HepG2 (cell line): ENCODE results near the gene ISG20. TPM values are rescaled to one million over a fixed set of nuclear protein-coding genes. Genes with fewer than 3 reads are reported as not detected.

Experiments used
- ATAC-seq: fragments of 200-7000 bp; cut with Tn5 transposase; 3 replicates; pipeline ENCODE4 v1.9.1; 2020; ENCODE audit warnings: mild to moderate bottlenecking, moderate library complexity
- Bru-seq: library from RNA; stranded (reverse); fragments of 400-500 nt; gene quantifications from one replicate; lab custom pipeline; 2021; lab: Mats Ljungman, UMichigan
- BruChase-seq, 2 experiments: library from RNA; stranded (reverse); fragments of 400-500 nt; gene quantifications; one replicate each; lab custom pipeline; 2021; lab: Mats Ljungman, UMichigan
- BruUV-seq: library from RNA; stranded (reverse); fragments of 400-500 nt; replicated peaks from 2 replicates; lab custom pipeline; 2021; lab: Mats Ljungman, UMichigan
- CTCF ChIA-PET: fragments of 300-600 bp; formaldehyde crosslinking; extraction: SDS; loops from one replicate; lab custom pipeline; 2021; ENCODE audit warnings: low total read pairs, inconsistent platforms, low intra/inter-chr PET ratio; lab: Yijun Ruan, JAX
- POLR2A ChIA-PET: fragments of 350-600 bp; sonication (Branson Sonifier 250); formaldehyde crosslinking; loops from one replicate; lab custom pipeline; 2020; ENCODE audit warnings: antibody characterized with exemption, inconsistent platforms; lab: Yijun Ruan, JAX
- DNase-seq: peaks from one replicate; pipeline ENCODE4 v3.0.0-alpha.2; 2015; ENCODE audit warnings: low spot score
- FAIRE-seq: peaks from 3 replicates; lab custom pipeline; 2011; peaks lifted over from hg19 to GRCh38; lab: Jason Lieb, UNC
- H2AFZ ChIP-seq: one replicate; pipeline ENCODE4 v1.6.1; 2011; ENCODE audit warnings: low read length, inconsistent platforms
- H3K27ac ChIP-seq: fragments of 300-600 bp; 3 replicates; pipeline ENCODE4 v1.8.0; 2011; ENCODE audit warnings: mixed run types, mild to moderate bottlenecking, mixed read lengths, low read length, inconsistent platforms; ENCODE audit not compliant: insufficient read depth; ENCODE audit errors: extremely low read length
- H3K27me3 ChIP-seq, 2 experiments: fragments of 200-600 bp in 1 of 2; 2 replicates in 1 of 2; 3 replicates in 1 of 2; pipeline versions ENCODE4 v1.6.0 to v1.8.0; 2011; ENCODE audit warnings: low read length in 2 of 2, mild to moderate bottlenecking in 2 of 2, moderate library complexity in 2 of 2, inconsistent platforms in 1 of 2; ENCODE audit not compliant: insufficient read depth in 2 of 2, control insufficient read depth in 1 of 2
- H3K36me3 ChIP-seq, 2 experiments: fragments of 200-600 bp in 1 of 2; replicated peaks in 1 of 2; 2 replicates in 1 of 2; 3 replicates in 1 of 2; pipeline versions ENCODE4 v1.5.1 to v1.8.0; 2011; ENCODE audit warnings: low read length in 2 of 2, inconsistent platforms in 1 of 2; ENCODE audit not compliant: insufficient read depth in 2 of 2, control insufficient read depth in 1 of 2
- H3K4me1 ChIP-seq: 2 replicates; pipeline ENCODE4 v1.5.1; 2012; ENCODE audit warnings: low read length, inconsistent platforms; ENCODE audit not compliant: insufficient read depth
- H3K4me2 ChIP-seq: 2 replicates; pipeline ENCODE4 v1.6.0; 2011; ENCODE audit warnings: low read depth, low read length, inconsistent platforms
- H3K4me3 ChIP-seq, 3 experiments: fragments of 200-600 bp in 1 of 3; sonication (generic), shearing (Covaris generic) in 1 of 3; replicated peaks in 1 of 3; 2 replicates each; pipeline ENCODE4 v1.5.1; 2011 to 2016; ENCODE audit warnings: low read length in 3 of 3, inconsistent platforms in 2 of 3, low read depth in 2 of 3, mild to moderate bottlenecking in 2 of 3, control low read depth in 1 of 3, mixed read lengths in 1 of 3; ENCODE audit not compliant: insufficient read depth in 1 of 3
- H3K79me2 ChIP-seq: one replicate; pipeline ENCODE4 v1.6.1; 2011; ENCODE audit warnings: low read length, inconsistent platforms; ENCODE audit not compliant: insufficient read depth
- H3K9ac ChIP-seq: 2 replicates; pipeline ENCODE4 v1.6.0; 2011; ENCODE audit warnings: mild to moderate bottlenecking, low read depth, low read length, inconsistent platforms; ENCODE audit not compliant: insufficient read depth
- H3K9me3 ChIP-seq: 2 replicates; pipeline ENCODE4 v1.5.1; 2012; ENCODE audit warnings: mild to moderate bottlenecking, low read length
- H4K20me1 ChIP-seq: 2 replicates; pipeline ENCODE4 v1.6.0; 2011; ENCODE audit warnings: inconsistent platforms, mild to moderate bottlenecking, low read length, moderate library complexity; ENCODE audit not compliant: insufficient read depth
- ARNT2 ChIP-seq: sonication (generic); formaldehyde crosslinking; IDR thresholded peaks from 2 replicates; pipeline ENCODE4 v1.8.0; 2022; ENCODE audit warnings: mild to moderate bottlenecking, low read depth, missing genetic modification reagents, moderate library complexity
- CBFB ChIP-seq: sonication (generic); formaldehyde crosslinking; IDR thresholded peaks from 2 replicates; pipeline ENCODE4 v1.4.0; 2020; ENCODE audit warnings: missing genetic modification reagents
- CCAR2 ChIP-seq: fragments of 200-400 bp; formaldehyde crosslinking; optimal IDR thresholded peaks from 2 replicates; pipeline ENCODE3; 2018; ENCODE audit warnings: low read depth, mild to moderate bottlenecking, low read length, moderate library complexity
- CREBL2 ChIP-seq: sonication (generic); formaldehyde crosslinking; IDR thresholded peaks from 2 replicates; pipeline ENCODE4 v1.8.1; 2023; ENCODE audit warnings: missing genetic modification reagents, mild to moderate bottlenecking, borderline replicate concordance
- SALL2 ChIP-seq: sonication (generic); formaldehyde crosslinking; IDR thresholded peaks from 2 replicates; pipeline ENCODE4 v1.8.1; 2023; ENCODE audit warnings: mild to moderate bottlenecking, missing genetic modification reagents, inconsistent platforms
- SMAD3 ChIP-seq: sonication (generic); formaldehyde crosslinking; IDR thresholded peaks from 2 replicates; pipeline ENCODE4 v1.4.0; 2020; ENCODE audit warnings: missing genetic modification reagents
- TFDP1 ChIP-seq: IDR thresholded peaks from 2 replicates; pipeline ENCODE4 v1.6.1; 2016; ENCODE audit warnings: missing compliant biosample characterization, missing genetic modification reagents, borderline replicate concordance
- ZBTB38 ChIP-seq: sonication (generic); formaldehyde crosslinking; IDR thresholded peaks from 2 replicates; pipeline ENCODE4 v1.5.1; 2020; ENCODE audit warnings: mild to moderate bottlenecking, missing genetic modification reagents
- ZFP1 ChIP-seq: IDR thresholded peaks from 2 replicates; pipeline ENCODE4 v1.6.1; 2016
- ZFYVE20 ChIP-seq: sonication (generic); formaldehyde crosslinking; IDR thresholded peaks from 2 replicates; pipeline ENCODE4 v1.8.0; 2023; ENCODE audit warnings: low read depth, mild to moderate bottlenecking, moderate library complexity, missing genetic modification reagents, borderline replicate concordance
- ZNF770 ChIP-seq: sonication (generic); formaldehyde crosslinking; IDR thresholded peaks from 2 replicates; pipeline ENCODE4 v1.5.0; 2020; ENCODE audit warnings: mild to moderate bottlenecking, missing genetic modification reagents
- ZNF772 ChIP-seq: sonication (generic); formaldehyde crosslinking; IDR thresholded peaks from 2 replicates; pipeline ENCODE4 v1.5.0; 2020; ENCODE audit warnings: mild to moderate bottlenecking, missing genetic modification reagents
- ZSCAN25 ChIP-seq: sonication (generic); formaldehyde crosslinking; IDR thresholded peaks from 2 replicates; pipeline ENCODE4 v1.8.0; 2022; ENCODE audit warnings: mild to moderate bottlenecking, missing genetic modification reagents
- WGBS: methylation state at CpG from one replicate; pipeline ENCODE4 v1.1.6; 2017; ENCODE audit warnings: low lambda C conversion rate; 5-methylcytosine and 5-hydroxymethylcytosine counted together
- in situ Hi-C: cut with HindIII; loops from 2 replicates; pipeline ENCODE4 v1.10.0; 2017; ENCODE audit warnings: low pct_unique_long_range_greater_than_20kb; ENCODE audit not compliant: extremely low pct_ligation_motif_present
- intact Hi-C: fragments of 100-400 bp; cut with micrococcal nuclease; formaldehyde crosslinking; loops from one replicate; pipeline ENCODE4 v1.10.0; 2022; ENCODE audit not compliant: unreplicated experiment
- long read RNA-seq, 2 experiments: library from RNA in 1 of 2; library from polyadenylated mRNA in 1 of 2; stranded (forward) in 1 of 2; unstranded in 1 of 2; transcript quantifications; one replicate each; pipeline ENCODE4 v2.0.0, GENCODE V29; 2019 to 2022
- polyA minus RNA-seq, 3 experiments: library from RNA; depleted of rRNA, polyadenylated mRNA; stranded (reverse); fragments of >200 nt; gene quantifications; 2 replicates each; pipeline ENCODE4 v1.2.3, GENCODE V29; 2011; ENCODE audit warnings: low replicate concordance in 1 of 3
- polyA plus RNA-seq, 8 experiments: library from polyadenylated mRNA; depleted of rRNA in 3 of 8; stranded (reverse) in 7 of 8; unstranded in 1 of 8; fragments of >200 nt; fragmentation: Illumina TruSeq in 4 of 8; extraction: Trizol in 4 of 8; gene quantifications; 2 replicates each; pipeline versions ENCODE4 v1.2.1 to v1.2.3, GENCODE V29; 2011 to 2016; ENCODE audit warnings: low read depth in 4 of 8, missing spikeins in 1 of 8, mixed read lengths in 1 of 8; ENCODE audit not compliant: insufficient read depth in 1 of 8
- total RNA-seq, 5 experiments: library from RNA; depleted of rRNA; stranded (reverse); fragments of >200 nt; fragmentation: Illumina TruSeq; extraction: Trizol; gene quantifications; 2 replicates each; pipeline ENCODE4 v1.2.3, GENCODE V29; 2016; ENCODE audit warnings: low read depth in 1 of 5

ISG20 gene
- total RNA-seq (2016; rRNA removed; fragmentation: Illumina TruSeq; extraction: Trizol) (6.3 and 10.5 TPM in 2 replicates), polyA plus RNA-seq (2011; rRNA removed) (31.5 and 50.8 TPM in 2 replicates), polyA minus RNA-seq (2011; rRNA and poly(A)+ RNA removed; ENCODE audit: low replicate concordance) (3.8 and 11.4 TPM in 2 replicates), Bru-seq, nascent RNA (percentile 61 among the genes with signal in this experiment), BruChase-seq, experiment 1, labeled RNA remaining after a 6-hour chase (percentile 54 among the genes with signal in this experiment), BruChase-seq, experiment 2, labeled RNA remaining after a 2-hour chase (percentile 59 among the genes with signal in this experiment)
- total RNA-seq (2016; cell fraction: cytosol; rRNA removed; fragmentation: Illumina TruSeq; extraction: Trizol; ENCODE audit: low read depth): 2.6 and 5.4 TPM in 2 replicates
- 6.8 and 9.8 TPM in 2 replicates for total RNA-seq (2016; cell fraction: insoluble cytoplasmic fraction; rRNA removed; fragmentation: Illumina TruSeq; extraction: Trizol)
- 4.6 and 7.7 TPM in 2 replicates for total RNA-seq (2016; cell fraction: membrane; rRNA removed; fragmentation: Illumina TruSeq; extraction: Trizol)
- total RNA-seq (2016; cell fraction: nucleus; rRNA removed; fragmentation: Illumina TruSeq; extraction: Trizol): 2.0 and 3.7 TPM in 2 replicates
- 31.2 and 32.1 TPM in 2 replicates for polyA plus RNA-seq (2011; cell fraction: cytosol; rRNA removed)
- 14.5 and 18.2 TPM in 2 replicates for polyA plus RNA-seq (2011; cell fraction: nucleus; rRNA removed)
- polyA plus RNA-seq (2012): 11.6 and 19.0 TPM in 2 replicates
- polyA plus RNA-seq (2016; cell fraction: cytosol; fragmentation: Illumina TruSeq; extraction: Trizol; ENCODE audit: low read depth): 6.6 and 8.5 TPM in 2 replicates
- 9.0 and 9.8 TPM in 2 replicates for polyA plus RNA-seq (2016; cell fraction: insoluble cytoplasmic fraction; fragmentation: Illumina TruSeq; extraction: Trizol; ENCODE audit: low read depth)
- 5.9 and 6.2 TPM in 2 replicates for polyA plus RNA-seq (2016; cell fraction: membrane; fragmentation: Illumina TruSeq; extraction: Trizol; ENCODE audit: low read depth)
- polyA plus RNA-seq (2016; cell fraction: nucleus; fragmentation: Illumina TruSeq; extraction: Trizol; ENCODE audit: insufficient read depth, low read depth): 5.4 and 6.8 TPM in 2 replicates
- polyA minus RNA-seq (2011; cell fraction: cytosol; rRNA and poly(A)+ RNA removed): 5.5 and 6.9 TPM in 2 replicates
- polyA minus RNA-seq (2011; cell fraction: nucleus; rRNA and poly(A)+ RNA removed): 8.8 and 9.0 TPM in 2 replicates
- long read RNA-seq, experiment 1, transcript ISG20-201 (4 exons, 1,856 nt): major isoform, 17 of 17 reads
- long read RNA-seq, experiment 1, partial matches to known transcripts: 0 of 17 reads
- long read RNA-seq, experiment 1, other reads (novel, unspliced or antisense): 0 of 17 reads
- long read RNA-seq, experiment 2, transcript ISG20-201 (4 exons, 1,856 nt): major isoform, 48 of 61 reads
- long read RNA-seq, experiment 2, partial matches to known transcripts: 7 of 61 reads
- long read RNA-seq, experiment 2, other reads (novel, unspliced or antisense): 4 of 61 reads

GRCh38 chr15:88638626-88639372, at the start of gene ISG20:
ISG20 (plus strand) TSS chr15:88639016; CDS start chr15:88639367, 351 bp downstream.
- Histone ChIP-seq H2AFZ (no peak within 1 kb of the TSS), H3K9me3 (no peaks in the 10 kb centered on the region), H3K4me3 (peak within 1 kb of the TSS; percentile 51 to 79 (median 66)), H3K9ac (peak within 1 kb of the TSS; percentile 82), H3K27me3 (no peaks in the 10 kb centered on the region), H3K27ac (peak within 1 kb of the TSS; percentile 95), H3K4me1 (peaks cover 45% of the 10 kb centered on the region), H3K4me2 (peak within 1 kb of the TSS; percentile 89), H3K79me2 (no peaks in the 10 kb centered on the region), H4K20me1 (no peaks in the 10 kb centered on the region), H3K36me3 (peaks cover 2 to 3% of the 10 kb centered on the region in 2 experiments; a peak in 2 of 5 replicates)
- in situ Hi-C loops: no loop called here
- under 1% methylated on average over 15 of the region's 27 CpGs for WGBS
- POLR2A ChIA-PET: interaction anchor here (0.9 to 1.9 kb wide), 8 partner anchors 10 to 171 kb away, joined by 3 to 47 read pairs (median 6); partner anchors contain the start of genes AEN, MRPL46 and MRPS11
- FAIRE-seq: peak; percentile 86
- peak; percentile 88 for ATAC-seq
- no TSS peak for BruUV-seq
- intact Hi-C loops: loop anchor here (1.0 kb wide), 1 partner anchor 16 kb away; no protein-coding TSS in a partner anchor
- DNase-seq: peak; percentile 95
- CTCF ChIA-PET: no interaction called here
- TF ChIP-seq CBFB (0 out of 2 replicates have a peak, but pooled peaks have one; percentile 30), ZNF770 (peak; percentile 75), ZBTB38 (CRISPR knock-in tag) (peak; percentile 77; the same call in 1 of the 2 replicates), SMAD3 (0 out of 2 replicates have a peak, but pooled peaks have one; percentile 39), SALL2 (CRISPR knock-in tag) (peak; percentile 93; the same call in 1 of the 2 replicates), CCAR2 (peak; percentile 25), CREBL2 (CRISPR knock-in tag) (no peak), ZFP1 (CRISPR knock-in tag) (0 out of 2 replicates have a peak, but pooled peaks have one; percentile 81), ZNF772 (peak; percentile 72), ARNT2 (peak; percentile 78; the same call in 1 of the 2 replicates), ZFYVE20 (CRISPR knock-in tag) (0 out of 2 replicates have a peak, but pooled peaks have one; percentile 47), ZSCAN25 (0 out of 2 replicates have a peak, but pooled peaks have one; percentile 64), TFDP1 (CRISPR knock-in tag) (peak; percentile 86; the same call in 1 of the 2 replicates)
